ENCODE measurements around the gene SLMAP.

DNA sequence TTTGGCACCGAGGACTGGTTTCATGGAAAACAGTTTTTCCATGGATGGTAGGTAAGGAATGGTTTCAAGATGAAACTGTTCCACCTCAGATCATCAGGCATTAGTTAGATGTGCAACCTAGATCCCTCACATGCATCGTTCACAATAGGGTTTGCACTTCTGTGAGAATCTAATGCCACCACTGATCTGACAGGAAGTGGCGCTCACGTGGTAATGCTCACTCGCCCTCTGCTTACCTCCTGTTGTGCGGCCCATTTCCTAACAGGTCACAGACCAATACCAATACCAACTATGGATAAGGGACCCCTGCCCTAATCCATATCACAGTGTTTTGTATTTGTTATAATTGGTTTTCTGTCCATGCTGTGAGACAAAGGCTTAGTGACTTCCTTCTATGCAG lies 58.9 kb downstream of the SLMAP start:
- TF ChIP-seq POLR2AphosphoS5 (IDR thresholded peaks at IDR 0.05): no peak
- TF ChIP-seq, protein P1, sequence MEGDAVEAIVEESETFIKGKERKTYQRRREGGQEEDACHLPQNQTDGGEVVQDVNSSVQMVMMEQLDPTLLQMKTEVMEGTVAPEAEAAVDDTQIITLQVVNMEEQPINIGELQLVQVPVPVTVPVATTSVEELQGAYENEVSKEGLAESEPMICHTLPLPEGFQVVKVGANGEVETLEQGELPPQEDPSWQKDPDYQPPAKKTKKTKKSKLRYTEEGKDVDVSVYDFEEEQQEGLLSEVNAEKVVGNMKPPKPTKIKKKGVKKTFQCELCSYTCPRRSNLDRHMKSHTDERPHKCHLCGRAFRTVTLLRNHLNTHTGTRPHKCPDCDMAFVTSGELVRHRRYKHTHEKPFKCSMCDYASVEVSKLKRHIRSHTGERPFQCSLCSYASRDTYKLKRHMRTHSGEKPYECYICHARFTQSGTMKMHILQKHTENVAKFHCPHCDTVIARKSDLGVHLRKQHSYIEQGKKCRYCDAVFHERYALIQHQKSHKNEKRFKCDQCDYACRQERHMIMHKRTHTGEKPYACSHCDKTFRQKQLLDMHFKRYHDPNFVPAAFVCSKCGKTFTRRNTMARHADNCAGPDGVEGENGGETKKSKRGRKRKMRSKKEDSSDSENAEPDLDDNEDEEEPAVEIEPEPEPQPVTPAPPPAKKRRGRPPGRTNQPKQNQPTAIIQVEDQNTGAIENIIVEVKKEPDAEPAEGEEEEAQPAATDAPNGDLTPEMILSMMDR (IDR thresholded peaks at IDR 0.05): no peak

Data from prostate gland (tissue), 2 donors.